Stimulated activated effector memory CD8-positive, alpha-beta T cell treated with anti-CD3 and anti-CD28 coated beads, Interleukin-12 subunit alpha, Interleukin-12 subunit beta, amount 100 ng/mL, for 72 hours (primary cell): ENCODE data around the gene NOTCH1.

Experiments
- ATAC-seq: fragments of 150-1000 bp; cut with Tn5 transposase; 2 replicates; pipeline ENCODE4 v1.10.0; 2021
- DNase-seq, 2 donors: peaks; one replicate each; pipeline ENCODE4 v3.0.0; 2021 to 2022; ENCODE audit warnings: low spot score in 2 of 2
- H3K27ac Mint-ChIP-seq: one replicate; pipeline ENCODE4 v1.8.0; 2022; ENCODE audit warnings: mild to moderate bottlenecking, mixed read lengths
- H3K36me3 Mint-ChIP-seq: one replicate; pipeline ENCODE4 v1.8.0; 2022; ENCODE audit warnings: mild to moderate bottlenecking, mixed read lengths
- H3K4me1 Mint-ChIP-seq: one replicate; pipeline ENCODE4 v1.8.0; 2022; ENCODE audit warnings: mixed read lengths
- H3K4me3 Mint-ChIP-seq: one replicate; pipeline ENCODE4 v1.8.0; 2022; ENCODE audit warnings: mild to moderate bottlenecking, mixed read lengths
- H3K9me3 Mint-ChIP-seq: one replicate; pipeline ENCODE4 v1.8.0; 2022; ENCODE audit warnings: mixed read lengths

NOTCH1 gene

DNA sequence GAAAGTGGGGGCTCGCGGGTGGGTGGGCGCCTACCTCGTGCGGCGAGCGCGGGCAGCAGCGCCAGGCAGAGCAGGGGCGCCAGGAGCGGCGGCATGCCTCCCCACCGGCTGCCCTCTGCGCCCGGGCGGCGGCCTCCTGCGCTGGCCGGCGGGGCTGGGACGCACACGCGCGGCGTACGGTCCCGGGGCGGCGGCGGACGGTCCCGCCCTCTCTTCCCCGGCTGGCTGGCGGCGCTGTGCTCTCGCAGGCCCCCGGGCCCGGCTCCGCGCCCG, 220 bp downstream of the NOTCH1 start:
- H3K4me1 Mint-ChIP-seq: peaks cover 23% of the 10 kb centered on the region
- peaks cover 44% of the 10 kb centered on the region for H3K36me3 Mint-ChIP-seq
- H3K9me3 Mint-ChIP-seq: no peaks in the 10 kb centered on the region
- ATAC-seq (peak; percentile 50), DNase-seq (no peak)
- H3K4me3 Mint-ChIP-seq: peak overlapping the region; percentile 81
- no peak overlapping the region for H3K27ac Mint-ChIP-seq

DNA sequence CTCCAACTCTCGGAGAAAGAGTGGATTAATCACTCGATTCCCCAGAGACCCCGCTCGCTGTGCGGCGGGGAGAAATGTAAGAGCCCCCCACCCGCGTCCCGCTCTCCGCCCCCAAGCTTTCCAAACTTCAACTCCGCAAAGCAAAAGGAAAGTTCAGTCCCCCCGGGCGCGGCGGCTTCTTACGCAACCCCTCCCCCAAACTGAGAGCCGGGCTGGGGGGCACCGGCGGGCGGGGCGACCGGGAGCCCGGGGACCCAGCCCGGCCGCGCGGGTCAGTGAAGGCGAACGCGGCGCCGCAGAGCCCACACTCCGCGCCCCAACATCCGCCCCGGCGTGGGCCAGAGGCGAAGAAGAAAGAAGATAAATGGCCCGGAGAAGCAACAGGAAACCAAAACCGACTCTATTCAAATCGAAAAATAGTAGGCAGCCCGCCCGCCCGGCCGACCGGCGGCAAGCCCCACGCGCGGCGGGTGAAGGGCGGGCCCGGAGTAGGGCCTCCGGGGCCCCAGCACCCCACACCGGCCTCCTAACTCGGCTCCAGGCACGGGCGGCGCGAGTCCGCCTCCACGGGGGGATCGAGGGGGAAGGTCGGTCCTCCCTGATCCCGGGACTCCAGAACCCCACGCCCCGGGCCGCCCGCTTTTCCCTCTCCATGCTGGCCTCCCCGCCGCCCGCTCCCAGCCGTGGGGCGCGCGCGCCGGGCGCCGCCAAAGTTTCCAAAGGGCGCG, 720 bp downstream of the NOTCH1 start:
- peaks cover 28% of the 10 kb centered on the region for H3K4me1 Mint-ChIP-seq
- peak overlapping the region; percentile 81 for H3K4me3 Mint-ChIP-seq
- H3K36me3 Mint-ChIP-seq: peaks cover 49% of the 10 kb centered on the region
- no peaks in the 10 kb centered on the region for H3K9me3 Mint-ChIP-seq
- peak overlapping the region; percentile 58 for H3K27ac Mint-ChIP-seq
- ATAC-seq: peak; percentile 61
- DNase-seq: peak; percentile 59 to 84

DNA sequence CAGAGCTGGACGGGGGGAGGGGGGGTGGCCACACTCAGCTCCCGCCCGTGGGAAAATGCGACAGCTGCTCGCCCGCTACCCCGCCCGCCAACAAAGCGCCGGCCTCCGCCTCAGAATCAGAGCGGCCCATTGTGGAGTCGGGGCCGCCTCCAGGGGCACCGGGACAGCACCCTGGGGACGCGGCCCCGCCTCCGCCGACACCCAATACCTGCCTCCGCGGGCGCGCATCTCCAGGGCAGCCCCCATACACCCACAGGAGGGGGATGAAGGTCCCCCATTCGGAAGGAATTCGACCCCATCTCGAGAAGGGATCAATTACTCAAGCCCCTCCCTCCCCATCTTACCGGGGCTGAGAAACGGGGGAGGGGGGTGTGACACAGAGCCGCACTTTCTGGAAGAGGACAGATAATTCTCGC, 1.3 kb downstream of the NOTCH1 start:
- Mint-ChIP-seq H3K9me3 (no peaks in the 10 kb centered on the region), H3K36me3 (peaks cover 55% of the 10 kb centered on the region), H3K4me1 (peaks cover 34% of the 10 kb centered on the region), H3K27ac (peak overlapping the region; percentile 58), H3K4me3 (peak overlapping the region; percentile 81)
- peak; percentile 43 to 78 for DNase-seq
- peak; percentile 11 for ATAC-seq

DNA sequence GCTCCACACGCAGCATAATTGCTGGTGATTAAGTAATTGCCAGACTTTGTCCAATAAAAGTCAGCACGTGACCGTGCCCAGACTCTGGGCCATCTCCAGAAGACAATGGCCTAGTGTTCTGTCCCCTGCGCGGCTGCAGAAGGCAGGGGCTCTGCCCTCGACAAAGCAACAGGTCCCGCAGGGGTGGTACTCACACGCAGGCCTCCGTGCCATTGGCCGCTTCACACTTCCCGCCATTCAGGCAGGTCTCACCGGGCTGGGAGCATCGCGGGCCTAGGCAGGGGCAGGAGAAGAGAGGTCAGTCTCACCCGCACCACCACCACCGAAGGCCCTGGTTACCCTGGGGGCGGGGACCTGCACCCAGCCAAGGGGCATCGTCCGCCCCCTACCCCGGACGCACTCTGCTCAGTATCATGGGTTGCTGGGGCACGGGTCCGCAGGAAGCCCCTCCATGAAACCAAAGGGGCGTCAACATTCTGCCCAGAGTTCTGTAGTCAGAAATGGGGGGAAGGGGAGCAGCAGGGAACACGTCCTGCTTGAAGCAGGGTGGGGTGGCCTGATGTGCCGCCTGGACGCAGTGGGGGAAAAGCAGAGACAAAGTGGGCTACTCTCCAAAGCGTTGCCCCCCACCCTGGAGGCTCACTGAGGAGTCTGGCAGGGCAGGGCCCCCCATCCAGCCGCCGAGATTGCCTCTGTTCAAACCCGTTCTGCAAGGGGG, 1.9 kb downstream of the NOTCH1 start:
- DNase-seq (no peak), ATAC-seq (no peak)
- H3K4me1 Mint-ChIP-seq: peaks cover 39% of the 10 kb centered on the region
- H3K9me3 Mint-ChIP-seq: no peaks in the 10 kb centered on the region
- H3K4me3 Mint-ChIP-seq: peak overlapping the region; percentile 81
- peaks cover 61% of the 10 kb centered on the region for H3K36me3 Mint-ChIP-seq
- peak overlapping the region; percentile 58 for H3K27ac Mint-ChIP-seq

DNA sequence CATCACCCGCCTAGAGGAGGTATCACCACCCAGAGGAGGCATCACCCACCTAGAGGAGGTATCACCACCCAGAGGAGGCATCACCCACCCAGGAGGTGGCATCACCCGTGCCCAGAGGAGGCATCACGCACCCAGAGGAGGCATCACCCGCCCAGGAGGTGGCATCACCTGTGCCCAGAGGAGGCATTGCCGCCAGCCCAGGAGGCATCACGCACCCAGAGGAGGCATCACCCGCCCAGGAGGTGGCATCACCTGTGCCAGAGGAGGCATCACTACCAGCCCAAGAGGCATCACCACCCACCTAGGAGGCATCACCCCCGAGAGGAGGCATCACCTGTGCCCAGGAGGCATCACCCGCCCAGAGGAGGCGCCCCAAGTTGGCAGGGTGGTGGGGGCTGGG, 2.6 kb downstream of the NOTCH1 start:
- H3K4me1 Mint-ChIP-seq: peaks cover 46% of the 10 kb centered on the region
- H3K27ac Mint-ChIP-seq: peak overlapping the region; percentile 20
- peak overlapping the region; percentile 81 for H3K4me3 Mint-ChIP-seq

DNA sequence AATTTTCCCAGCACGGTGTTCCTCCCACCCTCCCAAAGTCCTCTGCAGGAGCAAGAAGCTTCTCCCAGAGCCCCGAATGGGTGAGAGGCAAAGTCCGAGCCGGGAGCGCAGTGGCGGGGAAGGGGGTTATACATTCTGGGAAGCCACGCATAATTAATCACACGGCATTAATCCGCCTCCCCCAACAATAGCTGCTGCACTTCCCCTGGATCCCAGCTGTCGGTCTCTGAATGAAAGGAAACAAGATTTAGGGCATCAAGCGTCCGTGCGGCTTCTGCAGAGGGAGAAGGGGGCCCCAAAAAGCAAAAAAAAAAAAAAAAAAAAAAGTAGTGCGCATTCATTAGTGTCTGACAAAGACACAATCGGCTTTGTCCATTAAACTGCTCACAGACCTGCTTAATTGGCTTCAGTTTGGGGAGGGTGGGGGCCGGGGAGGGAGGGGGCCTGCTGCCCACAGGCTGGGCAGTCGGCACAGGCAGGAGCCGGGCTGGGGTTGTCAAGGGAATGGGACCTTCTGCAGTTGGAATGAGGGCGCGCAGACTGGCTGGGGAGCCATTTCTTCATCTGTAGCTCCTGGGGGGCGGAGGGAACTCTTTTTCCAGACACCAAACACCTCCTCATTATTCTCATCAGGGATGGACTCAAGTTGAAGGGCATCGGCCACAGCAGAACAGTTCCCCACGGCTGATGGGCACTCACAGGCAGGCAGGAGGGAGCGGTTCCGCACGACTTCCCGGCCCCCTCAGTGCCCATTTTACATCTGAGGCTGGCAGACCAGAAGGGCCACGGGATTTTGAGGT, 3.4 kb downstream of the NOTCH1 start:
- Mint-ChIP-seq H3K27ac (peak overlapping the region; percentile 20), H3K36me3 (peaks cover 76% of the 10 kb centered on the region), H3K4me1 (peaks cover 50% of the 10 kb centered on the region), H3K9me3 (no peaks in the 10 kb centered on the region), H3K4me3 (peak overlapping the region; percentile 88)
- DNase-seq (no peak), ATAC-seq (no peak)

More for the DNA sequence above, 2.6 kb downstream of the NOTCH1 start:
- Mint-ChIP-seq H3K36me3 (peaks cover 68% of the 10 kb centered on the region), H3K9me3 (no peaks in the 10 kb centered on the region)
- ATAC-seq (no peak), DNase-seq (no peak)

DNA sequence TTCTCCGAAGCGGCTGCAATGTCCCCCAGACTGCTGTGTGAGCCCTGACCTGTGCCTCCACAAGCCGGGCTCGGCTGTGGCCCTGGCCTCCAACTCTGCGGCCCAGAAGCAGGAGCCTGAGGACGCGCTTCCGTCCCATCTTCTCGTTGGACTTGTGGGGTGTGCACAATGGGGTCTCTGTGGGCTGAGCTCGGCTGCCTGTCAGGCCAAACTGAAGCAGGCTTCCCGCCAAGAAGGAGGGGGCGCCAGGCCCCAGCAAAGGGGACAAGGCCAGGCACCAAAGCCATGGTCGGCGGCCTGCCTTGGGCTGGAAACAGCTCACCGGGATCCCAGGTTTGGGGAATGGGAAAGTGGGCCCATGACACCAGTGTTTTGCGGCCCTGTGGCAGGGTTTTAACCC, 4.1 kb downstream of the NOTCH1 start:
- H3K27ac Mint-ChIP-seq: no peak overlapping the region

DNA sequence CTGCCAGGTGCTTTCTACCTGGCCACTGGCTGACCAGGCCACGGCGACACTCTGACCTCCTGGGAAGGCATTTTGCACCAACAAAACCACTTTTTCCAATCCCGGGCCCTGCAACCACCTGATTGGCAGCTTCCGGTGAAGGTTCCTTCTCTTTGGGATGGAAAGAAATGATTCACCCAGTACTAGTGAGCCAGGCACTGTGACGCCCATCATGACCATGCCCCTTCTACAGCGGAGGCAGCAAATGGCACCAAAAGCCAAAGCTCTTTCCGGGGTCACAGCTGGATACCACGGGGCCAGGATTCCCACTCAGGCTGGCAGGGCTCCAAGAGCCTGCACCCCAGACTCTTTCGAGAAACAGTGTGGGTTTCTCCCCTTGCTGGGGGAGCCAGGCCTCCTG, 4.7 kb downstream of the NOTCH1 start:
- no peak for DNase-seq
- Mint-ChIP-seq H3K36me3 (peaks cover 83% of the 10 kb centered on the region), H3K4me3 (peak overlapping the region; percentile 88), H3K27ac (peak overlapping the region; percentile 99), H3K9me3 (no peaks in the 10 kb centered on the region), H3K4me1 (peaks cover 48% of the 10 kb centered on the region)
- ATAC-seq: no peak

More for the DNA sequence above, 4.1 kb downstream of the NOTCH1 start:
- H3K4me3 Mint-ChIP-seq: peak overlapping the region; percentile 88
- peaks cover 50% of the 10 kb centered on the region for H3K4me1 Mint-ChIP-seq
- H3K36me3 Mint-ChIP-seq: peaks cover 83% of the 10 kb centered on the region
- H3K9me3 Mint-ChIP-seq: no peaks in the 10 kb centered on the region
- DNase-seq: no peak
- no peak for ATAC-seq

DNA sequence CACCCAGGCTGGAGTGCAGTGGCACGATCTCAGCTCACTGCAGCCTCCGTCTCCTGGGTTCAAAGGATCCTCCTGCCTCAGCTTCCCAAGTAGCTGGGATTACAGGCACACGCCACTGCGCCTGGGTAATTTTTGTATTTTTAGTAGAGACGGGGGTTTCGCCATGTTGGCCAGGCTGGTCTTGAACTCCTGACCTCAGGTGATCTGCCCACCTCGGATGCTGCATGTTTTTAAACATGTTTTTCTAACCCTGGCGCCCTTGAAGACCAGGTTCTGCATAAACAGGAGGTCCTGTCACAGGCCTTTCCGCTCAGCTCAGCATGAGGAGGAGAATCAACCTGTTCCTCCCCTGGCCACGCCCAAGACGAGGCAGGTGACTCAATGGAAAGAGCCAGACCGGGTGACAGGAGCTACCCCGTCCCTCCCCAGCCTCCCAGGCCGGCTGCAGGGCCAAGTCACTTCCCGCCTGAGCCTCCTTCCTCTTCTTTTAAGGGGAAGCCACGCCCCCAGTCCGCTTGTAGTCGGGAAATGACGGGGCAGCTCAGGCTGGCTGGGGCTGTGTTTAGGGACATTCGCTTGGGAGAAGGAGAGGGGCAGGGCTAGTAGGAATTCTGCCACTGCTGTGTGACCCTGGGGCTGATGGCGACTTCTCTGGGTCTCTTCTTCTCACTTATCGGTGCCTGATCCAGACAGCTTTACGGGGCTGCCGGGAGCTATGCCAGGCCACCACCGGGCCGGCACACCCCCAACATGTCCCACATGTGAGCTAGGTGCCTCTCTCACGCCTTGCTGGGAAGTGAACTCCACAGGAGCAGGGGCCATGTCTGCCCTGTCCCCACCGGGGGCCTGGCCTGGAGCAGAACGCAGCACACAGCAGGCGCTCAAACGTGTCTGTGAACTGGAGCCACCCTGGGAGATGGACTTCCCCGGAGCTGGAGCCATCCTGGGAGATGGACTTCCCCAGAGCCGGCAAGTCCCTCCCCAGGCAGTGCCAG, 6.1 kb downstream of the NOTCH1 start:
- H3K36me3 Mint-ChIP-seq: peaks cover 79% of the 10 kb centered on the region
- DNase-seq: peak; percentile 76 to 96
- H3K4me1 Mint-ChIP-seq: peaks cover 48% of the 10 kb centered on the region

DNA sequence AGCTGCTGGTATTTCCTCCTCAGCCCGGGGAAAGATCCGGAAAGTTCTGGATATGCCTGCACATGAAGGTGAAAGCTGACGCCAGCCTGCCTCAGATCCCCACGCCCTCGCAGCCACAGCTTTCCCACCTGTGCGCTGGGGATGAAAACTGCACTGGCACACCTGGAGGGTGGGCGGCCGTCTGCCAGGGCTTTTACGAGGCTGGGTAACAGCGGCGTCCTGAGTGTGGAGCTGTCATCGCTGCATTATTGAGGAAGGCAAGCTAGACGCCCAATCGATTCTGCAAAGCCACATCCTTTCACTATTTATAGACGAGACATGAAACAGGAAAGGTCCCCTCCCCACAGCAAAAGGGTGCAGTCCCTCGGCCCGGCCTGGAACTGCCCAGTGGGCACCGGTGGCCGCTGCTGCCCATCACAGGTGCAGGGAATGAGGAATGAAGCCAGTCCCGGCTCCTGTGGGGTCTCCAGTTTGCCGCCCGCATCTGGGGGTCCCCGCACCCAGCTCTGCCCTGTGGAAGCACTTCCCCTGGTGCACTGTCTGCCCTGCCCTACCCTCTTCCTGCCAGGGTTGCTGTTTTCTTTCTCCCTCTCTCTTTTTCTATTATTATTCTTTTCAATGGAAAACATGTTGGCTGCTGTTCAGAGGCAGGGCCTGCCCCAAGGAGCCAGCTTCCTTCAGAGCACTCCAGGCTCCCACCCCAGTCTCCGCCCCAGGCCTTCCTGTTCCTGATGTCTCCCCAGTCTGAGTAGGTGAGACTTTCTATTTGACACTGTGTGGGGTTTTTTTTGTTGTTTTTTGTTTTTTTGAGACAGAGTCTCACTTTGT, 7.0 kb downstream of the NOTCH1 start:
- DNase-seq (peak; percentile 44 to 84), ATAC-seq (peak; percentile 87)
- Mint-ChIP-seq H3K9me3 (no peaks in the 10 kb centered on the region), H3K4me1 (peaks cover 56% of the 10 kb centered on the region), H3K36me3 (peaks cover 77% of the 10 kb centered on the region), H3K4me3 (peak overlapping the region; percentile 88), H3K27ac (peak overlapping the region; percentile 99)

More for the DNA sequence above, 6.1 kb downstream of the NOTCH1 start:
- H3K27ac Mint-ChIP-seq: peak overlapping the region; percentile 99
- H3K4me3 Mint-ChIP-seq: peak overlapping the region; percentile 88
- no peaks in the 10 kb centered on the region for H3K9me3 Mint-ChIP-seq
- ATAC-seq: peak; percentile 87

DNA sequence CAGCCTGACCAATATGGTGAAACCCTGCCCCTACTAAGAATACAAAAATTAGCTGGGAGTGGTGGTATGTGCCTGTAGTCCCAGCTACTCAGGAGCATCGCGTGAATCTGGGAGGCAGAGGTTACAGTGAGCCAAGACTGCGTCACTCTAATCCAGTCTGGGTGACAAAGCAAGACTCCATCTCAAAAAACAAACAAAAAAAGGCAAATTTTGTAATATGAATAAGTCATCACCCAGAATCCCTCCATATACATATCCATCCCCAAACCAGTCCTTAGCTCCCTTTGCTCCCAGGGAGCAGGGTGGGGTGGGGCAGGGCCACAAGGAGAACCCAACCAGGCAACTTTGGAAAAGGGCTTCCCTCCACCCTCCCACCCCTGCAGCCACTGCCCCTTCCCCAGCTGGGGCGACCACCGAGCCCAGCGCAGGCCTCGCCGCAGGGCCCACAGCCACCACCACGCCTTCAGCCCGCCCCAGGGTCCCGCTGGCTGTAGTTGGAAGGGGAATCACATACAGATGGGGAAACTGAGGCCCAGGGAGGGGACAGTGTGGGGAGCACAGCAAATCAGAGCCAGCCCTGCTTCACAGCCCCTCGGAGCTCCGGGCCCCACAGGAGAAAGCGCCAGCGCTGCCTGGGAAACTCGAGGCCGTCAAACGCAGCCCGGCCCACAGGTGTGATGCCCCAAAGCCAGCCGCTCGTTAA, 7.8 kb downstream of the NOTCH1 start:
- H3K4me3 Mint-ChIP-seq: peak overlapping the region; percentile 88
- H3K36me3 Mint-ChIP-seq: peaks cover 77% of the 10 kb centered on the region
- ATAC-seq: no peak
- H3K4me1 Mint-ChIP-seq: peaks cover 60% of the 10 kb centered on the region
- H3K27ac Mint-ChIP-seq: peak overlapping the region; percentile 99
- H3K9me3 Mint-ChIP-seq: no peaks in the 10 kb centered on the region
- DNase-seq: no peak

DNA sequence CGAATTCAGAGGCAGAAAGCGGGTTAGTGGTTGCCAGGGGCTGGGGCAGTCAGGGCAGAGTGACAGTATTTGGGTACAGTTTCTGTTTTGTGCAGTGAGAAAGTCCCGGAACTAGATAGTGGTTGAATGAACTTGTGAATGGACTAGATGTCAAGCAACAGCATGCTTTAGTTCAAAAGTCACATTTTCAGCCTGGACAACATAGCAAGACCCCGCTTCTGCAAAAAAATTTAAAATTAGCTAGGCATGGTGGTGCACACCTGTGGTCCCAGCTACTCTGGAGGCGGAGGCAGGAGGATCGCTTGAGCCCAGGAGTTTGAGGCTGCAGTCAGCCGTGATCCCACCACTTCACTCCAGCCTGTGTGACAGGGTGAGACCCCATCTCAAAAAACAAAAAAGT, 8.4 kb downstream of the NOTCH1 start:
- ATAC-seq: no peak
- DNase-seq: no peak
- H3K27ac Mint-ChIP-seq: peak overlapping the region; percentile 43
- peaks cover 71% of the 10 kb centered on the region for H3K36me3 Mint-ChIP-seq
- peak overlapping the region; percentile 88 for H3K4me3 Mint-ChIP-seq
- H3K9me3 Mint-ChIP-seq: no peaks in the 10 kb centered on the region
- H3K4me1 Mint-ChIP-seq: peaks cover 62% of the 10 kb centered on the region

DNA sequence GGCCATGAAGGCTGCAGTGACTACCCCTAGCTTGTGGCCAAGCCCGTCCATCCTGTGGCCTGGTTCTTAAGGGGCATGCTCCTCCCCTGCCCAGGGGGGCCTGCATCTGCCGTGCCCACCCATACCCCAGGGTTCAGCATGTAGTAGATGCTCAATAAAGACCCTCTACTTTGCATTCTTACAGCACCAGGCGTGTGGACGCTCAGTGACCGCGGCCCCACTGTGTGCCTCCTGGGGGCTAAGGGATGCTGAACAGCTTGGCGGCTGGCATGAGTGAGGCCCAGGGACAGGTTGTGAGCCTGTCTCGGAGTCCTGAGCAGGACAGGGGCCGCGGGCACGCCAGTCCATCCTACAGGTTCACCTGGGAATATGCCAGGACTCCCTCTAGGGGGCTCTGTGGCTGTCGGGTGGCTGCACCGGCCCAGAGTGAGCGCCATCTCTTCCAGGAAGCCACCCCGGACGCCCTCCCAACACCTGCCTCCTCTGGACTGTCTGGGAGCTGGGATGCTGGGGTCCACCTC, 9.1 kb downstream of the NOTCH1 start:
- Mint-ChIP-seq H3K4me3 (peak overlapping the region; percentile 88), H3K27ac (peak overlapping the region; percentile 43), H3K36me3 (peaks cover 65% of the 10 kb centered on the region), H3K4me1 (peaks cover 67% of the 10 kb centered on the region), H3K9me3 (no peaks in the 10 kb centered on the region)
- ATAC-seq: no peak
- no peak for DNase-seq
